Immature natural killer cell (primary cell): ENCODE measurements around the gene FARS2. TPM values are rescaled to one million over a fixed set of nuclear protein-coding genes. Genes with fewer than 3 reads are reported as not detected.

Experiments used
- DNase-seq, 3 donors: peaks; one replicate each; pipeline ENCODE4 v3.0.0; 2022; ENCODE audit warnings: mixed read lengths in 1 of 3
- H3K27ac Mint-ChIP-seq, 6 donors: one replicate each; pipeline ENCODE4 v1.8.0; 2020; ENCODE audit warnings: mixed read lengths in 6 of 6, mild to moderate bottlenecking in 5 of 6, inconsistent platforms in 4 of 6, moderate library complexity in 3 of 6
- H3K27me3 Mint-ChIP-seq, 3 donors: one replicate each; pipeline ENCODE4 v1.8.0; 2020 to 2021; ENCODE audit warnings: low read depth in 3 of 3, mild to moderate bottlenecking in 3 of 3, mixed read lengths in 3 of 3, moderate library complexity in 3 of 3, inconsistent platforms in 1 of 3
- H3K36me3 Mint-ChIP-seq, 3 donors: one replicate each; pipeline ENCODE4 v1.8.0; 2020; ENCODE audit warnings: mixed read lengths in 3 of 3, inconsistent platforms in 2 of 3, mild to moderate bottlenecking in 2 of 3
- H3K4me1 Mint-ChIP-seq, 2 donors: one replicate each; pipeline ENCODE4 v1.8.0; 2020; ENCODE audit warnings: inconsistent platforms in 2 of 2, mild to moderate bottlenecking in 2 of 2, mixed read lengths in 2 of 2, moderate library complexity in 1 of 2
- H3K4me3 Mint-ChIP-seq, 5 donors: one replicate each; pipeline ENCODE4 v1.8.0; 2020; ENCODE audit warnings: mild to moderate bottlenecking in 5 of 5, mixed read lengths in 5 of 5, inconsistent platforms in 3 of 5, moderate library complexity in 3 of 5
- H3K9me3 Mint-ChIP-seq, 6 donors: one replicate each; pipeline ENCODE4 v1.8.0; 2020; ENCODE audit warnings: mild to moderate bottlenecking in 6 of 6, mixed read lengths in 6 of 6, inconsistent platforms in 4 of 6, moderate library complexity in 3 of 6
- polyA plus RNA-seq, 3 donors: library from polyadenylated mRNA; unstranded; fragments of 300-500 nt; fragmentation: Illumina TruSeq; gene quantifications; one replicate each; pipeline ENCODE4 v1.2.3, GENCODE V29; 2021

Gene FARS2
- polyA plus RNA-seq, 3 donors from 2014 or later, result 30.5 to 41.0 (median 40.2) TPM

DNA sequence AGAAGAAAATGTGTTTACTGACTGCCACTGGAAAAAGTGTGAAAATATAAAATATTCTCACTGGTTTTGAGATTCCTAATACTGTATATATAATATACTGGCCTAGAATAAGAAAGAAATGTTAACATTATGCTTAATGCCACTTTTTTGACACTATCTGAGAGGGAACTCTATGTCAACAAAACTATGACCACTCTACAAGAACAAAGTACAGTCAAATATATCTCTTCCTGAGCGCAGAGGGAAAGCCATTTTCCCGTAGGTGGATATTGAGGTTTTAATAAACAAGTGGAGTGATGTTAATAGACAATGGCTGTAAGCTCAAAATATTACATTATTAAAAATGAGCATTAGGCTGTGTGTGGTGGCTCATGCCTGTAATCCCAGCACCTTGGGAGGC is 25.5 kb upstream of the FARS2 start:
- DNase-seq, result no peak
- Mint-ChIP-seq H3K9me3 (no peaks in the 10 kb centered on the region), H3K36me3 (peaks cover 0 to 10% (median 0%) of the 10 kb centered on the region in 3 donors), H3K27me3 (peaks cover 0 to 1% (median 0%) of the 10 kb centered on the region in 3 donors), H3K4me1 (no peaks in the 10 kb centered on the region), H3K27ac (no peak overlapping the region), H3K4me3 (no peak overlapping the region)

GRCh38 chr6:5237805-5238204 is 23.5 kb upstream of the FARS2 start:
- no peaks in the 10 kb centered on the region for H3K9me3 Mint-ChIP-seq
- peaks cover 0 to 1% (median 0%) of the 10 kb centered on the region in 3 donors for H3K27me3 Mint-ChIP-seq
- peaks cover 0 to 10% (median 0%) of the 10 kb centered on the region in 3 donors for H3K36me3 Mint-ChIP-seq
- no peaks in the 10 kb centered on the region for H3K4me1 Mint-ChIP-seq
- no peak overlapping the region for H3K4me3 Mint-ChIP-seq
- DNase-seq, result no peak
- H3K27ac Mint-ChIP-seq, result no peak overlapping the region

DNA sequence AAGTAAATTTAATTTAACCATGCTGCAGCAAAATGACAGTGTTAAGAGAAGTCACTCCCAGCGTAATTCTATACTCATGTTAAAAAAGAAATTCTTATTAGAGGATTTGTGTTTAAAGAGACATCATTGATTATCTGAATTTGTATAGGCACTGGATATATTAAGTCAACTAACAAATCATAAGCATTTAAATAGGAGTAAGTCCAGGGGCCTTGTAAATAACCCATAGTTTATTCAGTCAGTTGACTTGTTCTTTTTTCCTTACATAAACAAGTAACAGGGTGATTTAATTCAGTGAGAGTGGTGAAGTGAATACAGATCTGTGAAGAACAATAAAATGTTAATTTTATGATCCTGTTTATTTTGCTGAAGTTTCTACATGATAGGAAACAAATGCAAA is 23.0 kb upstream of the FARS2 start:
- H3K27me3 Mint-ChIP-seq, result peaks cover 0 to 1% (median 0%) of the 10 kb centered on the region in 3 donors
- no peaks in the 10 kb centered on the region for H3K4me1 Mint-ChIP-seq
- H3K9me3 Mint-ChIP-seq, result no peaks in the 10 kb centered on the region
- H3K4me3 Mint-ChIP-seq, result no peak overlapping the region
- no peak overlapping the region for H3K27ac Mint-ChIP-seq
- peaks cover 0 to 10% (median 0%) of the 10 kb centered on the region in 3 donors for H3K36me3 Mint-ChIP-seq
- DNase-seq, result no peak

GRCh38 chr6:5241252-5241651 is 20.1 kb upstream of the FARS2 start:
- no peak for DNase-seq
- Mint-ChIP-seq H3K4me1 (no peaks in the 10 kb centered on the region), H3K27me3 (peaks cover 0 to 2% (median 1%) of the 10 kb centered on the region in 3 donors), H3K4me3 (no peak overlapping the region), H3K9me3 (no peaks in the 10 kb centered on the region), H3K36me3 (peaks cover 0 to 6% (median 0%) of the 10 kb centered on the region in 3 donors), H3K27ac (no peak overlapping the region)

DNA sequence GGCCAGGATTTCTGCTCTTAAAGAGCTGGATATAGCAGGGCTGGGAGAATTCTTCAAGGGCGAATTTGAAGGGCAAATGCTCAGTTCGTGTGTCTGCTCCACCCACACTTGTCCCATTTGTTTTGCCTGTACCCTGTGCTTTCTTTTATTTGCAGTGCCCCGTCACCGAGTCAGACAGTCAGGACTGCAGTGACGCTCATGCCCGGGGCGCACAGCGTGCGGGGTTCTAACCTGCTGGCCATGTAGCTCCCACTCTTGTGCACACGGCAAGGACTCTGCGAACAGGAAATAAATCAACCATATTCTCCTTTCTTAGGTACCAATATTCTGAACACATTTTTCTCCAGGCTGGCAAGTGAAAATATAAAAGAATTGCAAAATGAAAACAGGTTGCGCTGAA is 18.2 kb upstream of the FARS2 start:
- Mint-ChIP-seq H3K4me1 (no peaks in the 10 kb centered on the region), H3K36me3 (peaks cover 0 to 6% (median 0%) of the 10 kb centered on the region in 3 donors), H3K4me3 (no peak overlapping the region), H3K27ac (no peak overlapping the region), H3K9me3 (no peaks in the 10 kb centered on the region), H3K27me3 (peaks cover 0 to 2% (median 1%) of the 10 kb centered on the region in 3 donors)
- DNase-seq, result no peak

DNA sequence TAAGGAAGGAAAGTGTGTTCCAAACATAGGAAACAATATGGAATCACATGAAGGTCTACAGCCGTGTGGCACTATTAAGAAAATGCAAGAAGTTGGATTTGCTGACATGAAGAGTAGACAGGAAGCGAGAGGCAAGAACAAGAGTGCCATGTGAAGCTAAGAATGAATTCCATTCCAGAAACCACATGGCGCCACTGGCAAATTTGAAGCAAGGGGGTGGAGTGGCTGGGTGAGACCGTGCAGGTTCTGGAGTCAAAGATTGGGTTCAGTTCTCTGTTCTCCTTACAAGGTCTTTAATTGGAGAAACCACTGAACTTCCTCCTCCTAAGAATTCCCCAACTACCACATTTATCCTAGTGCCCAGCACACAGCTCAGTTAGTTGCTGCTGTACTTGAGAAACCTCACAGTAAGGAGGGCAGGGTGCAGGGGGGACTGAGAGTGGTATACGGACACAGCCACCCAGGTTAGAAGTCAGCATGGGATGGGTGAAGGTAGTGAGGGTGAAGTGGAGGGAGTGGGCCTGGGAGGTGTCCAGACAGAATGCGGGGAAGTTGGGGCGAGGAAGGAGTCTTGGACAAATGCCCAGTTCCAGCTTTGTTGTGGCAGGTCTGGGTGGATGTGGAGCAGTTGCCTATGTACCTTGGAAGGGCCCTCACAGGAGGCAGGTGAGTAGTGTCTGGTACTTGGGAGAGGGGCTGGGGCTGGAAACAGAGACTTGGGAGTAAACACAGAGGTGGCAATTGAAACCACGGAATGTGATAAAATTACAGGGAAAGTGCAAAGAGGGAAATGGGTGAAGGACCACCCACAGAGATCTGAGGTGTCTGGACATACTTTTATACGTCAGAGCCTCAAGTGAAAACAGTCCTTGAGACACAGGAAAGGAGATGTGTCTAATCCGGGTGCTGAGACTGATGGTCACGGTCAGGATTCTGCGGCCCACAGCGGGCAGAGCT is 14.9 kb upstream of the FARS2 start:
- H3K36me3 Mint-ChIP-seq, result peaks cover 4 to 6% (median 5%) of the 10 kb centered on the region in 3 donors
- H3K4me3 Mint-ChIP-seq, result no peak overlapping the region
- no peak overlapping the region for H3K27ac Mint-ChIP-seq
- no peaks in the 10 kb centered on the region for H3K4me1 Mint-ChIP-seq
- no peaks in the 10 kb centered on the region for H3K9me3 Mint-ChIP-seq
- no peak for DNase-seq
- peaks cover 0 to 2% (median 0%) of the 10 kb centered on the region in 3 donors for H3K27me3 Mint-ChIP-seq

DNA sequence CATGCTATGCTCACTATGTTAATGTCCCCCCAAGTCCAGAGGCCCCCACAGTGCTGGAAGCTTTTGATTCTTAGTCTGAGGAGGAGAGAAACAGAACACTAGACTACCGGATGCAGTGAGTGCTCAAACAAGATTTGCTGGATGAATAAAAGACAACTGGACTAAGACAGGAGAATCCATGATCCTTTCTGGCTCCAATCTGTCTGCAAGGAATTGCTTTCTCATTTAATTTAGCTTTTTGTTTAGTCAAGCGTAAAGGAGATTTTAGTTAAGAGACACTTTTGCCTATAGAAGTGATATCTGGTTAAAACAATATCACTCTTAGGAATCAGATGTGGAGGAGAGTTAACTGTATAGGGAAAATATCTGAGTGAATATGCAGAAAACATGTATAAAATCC is 14.1 kb upstream of the FARS2 start:
- H3K9me3 Mint-ChIP-seq, result no peaks in the 10 kb centered on the region
- no peak overlapping the region for H3K27ac Mint-ChIP-seq
- peaks cover 0 to 2% (median 0%) of the 10 kb centered on the region in 3 donors for H3K27me3 Mint-ChIP-seq
- peaks cover 4 to 8% (median 5%) of the 10 kb centered on the region in 3 donors for H3K36me3 Mint-ChIP-seq
- no peaks in the 10 kb centered on the region for H3K4me1 Mint-ChIP-seq
- DNase-seq, result no peak
- H3K4me3 Mint-ChIP-seq, result no peak overlapping the region

GRCh38 chr6:5248302-5249098 is 12.8 kb upstream of the FARS2 start:
- peaks cover 0 to 2% (median 0%) of the 10 kb centered on the region in 3 donors for H3K27me3 Mint-ChIP-seq
- no peaks in the 10 kb centered on the region for H3K4me1 Mint-ChIP-seq
- no peaks in the 10 kb centered on the region for H3K9me3 Mint-ChIP-seq
- no peak for DNase-seq
- H3K27ac Mint-ChIP-seq, result no peak overlapping the region
- peaks cover 4 to 11% (median 8%) of the 10 kb centered on the region in 3 donors for H3K36me3 Mint-ChIP-seq
- no peak overlapping the region for H3K4me3 Mint-ChIP-seq

GRCh38 chr6:5249451-5250122 is 11.7 kb upstream of the FARS2 start:
- H3K27me3 Mint-ChIP-seq, result peaks cover 0 to under 1% (median 0%) of the 10 kb centered on the region in 3 donors
- H3K27ac Mint-ChIP-seq, result no peak overlapping the region
- no peak for DNase-seq

GRCh38 chr6:5250451-5250850 is 10.9 kb upstream of the FARS2 start:
- no peak overlapping the region for H3K4me3 Mint-ChIP-seq
- H3K36me3 Mint-ChIP-seq, result peaks cover 4 to 11% (median 8%) of the 10 kb centered on the region in 3 donors
- H3K27me3 Mint-ChIP-seq, result peaks cover 0 to 1% (median 0%) of the 10 kb centered on the region in 3 donors
- no peaks in the 10 kb centered on the region for H3K9me3 Mint-ChIP-seq
- H3K4me1 Mint-ChIP-seq, result no peaks in the 10 kb centered on the region
- no peak for DNase-seq
- H3K27ac Mint-ChIP-seq, result no peak overlapping the region

More at GRCh38 chr6:5249451-5250122, 11.7 kb upstream of the FARS2 start:
- no peak overlapping the region for H3K4me3 Mint-ChIP-seq
- H3K9me3 Mint-ChIP-seq, result no peaks in the 10 kb centered on the region
- peaks cover 4 to 11% (median 8%) of the 10 kb centered on the region in 3 donors for H3K36me3 Mint-ChIP-seq
- no peaks in the 10 kb centered on the region for H3K4me1 Mint-ChIP-seq

DNA sequence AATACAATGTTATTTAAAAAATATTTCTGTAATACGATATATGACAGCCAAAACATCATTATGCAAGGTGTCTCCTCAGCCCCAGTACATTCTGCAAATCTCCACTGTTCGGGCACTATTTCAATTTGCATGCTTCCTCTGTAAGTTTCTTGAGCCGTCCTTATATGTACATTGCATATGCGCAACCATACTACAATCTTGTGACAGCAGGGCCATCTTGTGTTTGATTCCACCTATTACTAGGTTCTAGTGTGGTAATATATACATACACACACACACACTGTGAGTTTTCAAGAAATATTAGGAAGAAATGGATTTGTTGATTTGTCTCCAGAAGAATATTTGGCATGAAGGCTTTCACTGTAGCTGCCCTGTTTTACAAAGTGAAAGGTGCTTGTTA is 10.4 kb upstream of the FARS2 start:
- no peaks in the 10 kb centered on the region for H3K9me3 Mint-ChIP-seq
- peaks cover 4 to 11% (median 8%) of the 10 kb centered on the region in 3 donors for H3K36me3 Mint-ChIP-seq
- H3K4me3 Mint-ChIP-seq, result no peak overlapping the region
- H3K4me1 Mint-ChIP-seq, result no peaks in the 10 kb centered on the region
- no peak for DNase-seq
- no peak overlapping the region for H3K27ac Mint-ChIP-seq
- H3K27me3 Mint-ChIP-seq, result peaks cover 0 to 1% (median 0%) of the 10 kb centered on the region in 3 donors

DNA sequence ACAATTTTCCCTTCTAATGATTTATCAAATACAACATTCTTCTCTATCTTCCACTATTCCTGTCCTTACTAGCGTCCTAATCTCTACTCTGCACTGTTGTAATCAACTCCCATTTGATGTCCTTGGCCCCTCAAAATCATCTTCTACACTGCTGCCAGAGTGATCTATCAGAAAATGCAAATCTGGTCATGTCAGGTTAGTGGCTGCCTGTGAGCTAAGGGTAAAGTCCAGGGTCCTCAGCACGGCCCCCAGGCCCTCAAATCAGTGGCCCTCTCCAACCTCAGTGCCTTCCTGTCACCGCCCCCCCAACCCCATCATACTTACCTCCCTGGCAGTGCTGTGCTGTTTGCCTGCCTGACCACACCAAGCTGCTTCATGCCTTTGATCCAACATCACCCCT is 4.4 kb upstream of the FARS2 start:
- H3K27me3 Mint-ChIP-seq, result peaks cover 1 to 15% (median 11%) of the 10 kb centered on the region in 3 donors
- H3K4me3 Mint-ChIP-seq, result no peak overlapping the region
- peaks cover 22% of the 10 kb centered on the region in 2 donors for H3K4me1 Mint-ChIP-seq
- peaks cover 0 to 4% (median 3%) of the 10 kb centered on the region in 3 donors for H3K36me3 Mint-ChIP-seq
- no peak overlapping the region for H3K27ac Mint-ChIP-seq
- no peaks in the 10 kb centered on the region for H3K9me3 Mint-ChIP-seq
- no peak for DNase-seq

GRCh38 chr6:5257400-5257799 is 3.9 kb upstream of the FARS2 start:
- Mint-ChIP-seq H3K4me3 (no peak overlapping the region), H3K27ac (no peak overlapping the region), H3K4me1 (peaks cover 24 to 27% of the 10 kb centered on the region in 2 donors), H3K9me3 (no peaks in the 10 kb centered on the region), H3K36me3 (peaks cover 0 to 2% (median 2%) of the 10 kb centered on the region in 3 donors), H3K27me3 (peaks cover 1 to 15% (median 11%) of the 10 kb centered on the region in 3 donors)
- DNase-seq, result no peak
